T1000 (cell line): ENCODE measurements around the gene ADARB2.

Experiments
- DNase-seq: peaks from one replicate; lab custom pipeline; 2025; ENCODE audit warnings: mixed read lengths; lab: John Stamatoyannopoulos, UW

ADARB2 gene

DNA sequence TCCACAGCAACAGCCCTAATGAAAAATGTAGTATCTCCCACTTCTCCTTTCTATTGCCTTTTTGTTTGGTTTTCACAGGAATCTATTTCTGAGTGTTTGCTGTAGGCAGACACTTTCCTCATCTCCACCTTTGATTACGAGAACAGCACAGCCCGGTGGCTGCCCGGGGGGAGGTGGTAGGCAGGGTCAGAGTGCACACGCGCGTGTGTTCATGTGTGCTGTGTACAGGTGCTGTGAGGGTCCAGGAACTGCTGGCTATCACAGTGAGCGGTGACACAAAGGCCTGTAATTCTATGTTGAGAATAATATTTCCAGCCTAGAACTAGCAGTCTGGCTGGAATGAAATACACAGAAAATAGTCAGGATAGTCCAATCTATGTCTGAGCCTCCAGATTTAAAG, 212.8 kb downstream of the ADARB2 start:
- no peak for DNase-seq

DNA sequence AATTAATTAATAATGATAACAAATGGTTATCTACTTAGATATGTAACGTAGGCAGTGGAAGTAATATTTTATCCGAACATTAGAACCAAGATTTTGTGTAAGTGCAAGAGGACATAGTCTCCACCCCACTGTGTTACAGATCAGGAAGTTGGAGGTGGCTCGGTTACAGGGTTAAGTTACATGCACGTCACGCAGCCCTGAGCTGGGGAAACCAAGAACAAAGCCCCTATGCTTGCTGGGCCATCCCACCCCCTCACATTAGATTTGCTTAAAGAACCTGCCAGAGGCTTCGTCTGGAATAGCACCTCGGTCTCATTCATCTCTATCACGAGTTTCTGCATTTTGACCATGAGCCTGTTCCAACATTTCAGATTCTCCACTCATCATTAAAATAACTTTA, 214.1 kb downstream of the ADARB2 start:
- no peak for DNase-seq

DNA sequence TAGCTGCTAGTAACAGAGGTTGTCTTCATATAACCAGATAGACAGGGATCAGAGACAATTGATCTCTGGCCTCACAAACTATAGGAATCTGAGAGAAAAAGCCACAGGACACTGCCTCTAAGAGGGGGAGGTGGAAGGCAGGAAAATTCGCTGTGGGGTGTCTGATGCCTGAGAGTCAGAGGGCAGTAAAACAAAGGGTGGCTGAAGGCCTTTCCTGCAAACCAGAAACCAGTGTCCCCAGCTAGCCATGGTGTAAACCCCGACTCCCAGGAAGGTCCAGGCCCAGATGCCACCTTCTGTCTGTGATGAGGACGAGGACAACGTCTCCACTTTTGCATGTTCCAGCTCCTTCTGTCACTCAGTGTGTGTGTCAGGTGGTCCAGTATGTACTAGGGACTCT, 215.1 kb downstream of the ADARB2 start:
- no peak for DNase-seq

GRCh38 chr10:1521741-1522140, 215.6 kb downstream of the ADARB2 start:
- DNase-seq = no peak

DNA sequence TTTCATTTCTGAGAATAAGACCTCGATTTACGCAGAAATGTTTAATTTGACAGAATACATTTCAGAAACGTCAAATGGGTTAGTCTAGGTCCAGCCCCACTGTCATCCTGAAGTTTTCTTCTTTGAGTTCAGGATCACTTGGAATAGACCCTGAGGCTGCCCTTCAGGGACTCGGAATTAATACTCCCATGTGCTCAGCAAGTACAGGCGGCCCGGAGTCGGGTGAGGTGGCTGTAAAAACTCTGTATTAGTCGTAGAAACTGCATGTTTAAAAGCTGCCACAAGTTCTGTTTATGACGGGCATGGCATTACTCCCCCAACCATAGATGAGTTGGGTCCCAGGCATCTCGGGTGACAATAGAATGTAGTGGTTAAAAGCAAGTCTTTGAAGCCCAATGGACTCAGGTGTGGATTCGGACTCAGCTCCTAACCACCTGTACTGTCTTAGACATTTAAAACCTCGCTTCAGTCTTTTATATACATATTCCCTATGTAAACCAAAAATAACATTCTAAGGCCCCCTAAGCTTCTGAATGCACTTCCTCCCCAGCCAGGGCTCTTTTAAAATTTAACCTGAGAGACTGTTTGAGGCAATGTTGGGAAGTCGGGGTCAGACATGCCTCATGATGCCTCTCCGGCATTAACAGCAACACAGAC, 216.3 kb downstream of the ADARB2 start:
- DNase-seq = no peak

DNA sequence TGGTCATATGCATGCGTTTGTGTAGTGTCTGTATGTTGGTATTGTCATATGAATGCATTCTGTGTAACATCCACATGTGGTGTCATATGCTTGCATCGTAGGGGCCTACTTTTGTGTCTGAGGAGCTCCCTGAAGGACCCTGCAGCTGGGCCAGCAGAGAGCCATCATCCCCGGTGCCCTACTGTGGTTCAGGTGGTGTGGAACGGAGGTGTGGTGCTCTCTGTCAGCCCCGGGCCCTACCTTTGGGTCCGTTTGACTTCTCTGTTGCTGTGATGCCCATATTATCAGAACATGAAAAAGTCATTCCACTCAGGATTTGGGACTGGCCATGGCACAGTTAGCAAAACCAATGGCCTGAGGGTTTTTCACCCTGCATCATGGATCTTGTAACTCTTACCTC, 217.9 kb downstream of the ADARB2 start:
- DNase-seq = no peak

GRCh38 chr10:1517684-1518083, 219.6 kb downstream of the ADARB2 start:
- DNase-seq = no peak

- DNase-seq = no peak
Observed at GRCh38 chr10:1516492-1517165, 220.7 kb downstream of the ADARB2 start.

- no peak for DNase-seq
Observed at GRCh38 chr10:1515780-1516491, 221.4 kb downstream of the ADARB2 start.

DNA sequence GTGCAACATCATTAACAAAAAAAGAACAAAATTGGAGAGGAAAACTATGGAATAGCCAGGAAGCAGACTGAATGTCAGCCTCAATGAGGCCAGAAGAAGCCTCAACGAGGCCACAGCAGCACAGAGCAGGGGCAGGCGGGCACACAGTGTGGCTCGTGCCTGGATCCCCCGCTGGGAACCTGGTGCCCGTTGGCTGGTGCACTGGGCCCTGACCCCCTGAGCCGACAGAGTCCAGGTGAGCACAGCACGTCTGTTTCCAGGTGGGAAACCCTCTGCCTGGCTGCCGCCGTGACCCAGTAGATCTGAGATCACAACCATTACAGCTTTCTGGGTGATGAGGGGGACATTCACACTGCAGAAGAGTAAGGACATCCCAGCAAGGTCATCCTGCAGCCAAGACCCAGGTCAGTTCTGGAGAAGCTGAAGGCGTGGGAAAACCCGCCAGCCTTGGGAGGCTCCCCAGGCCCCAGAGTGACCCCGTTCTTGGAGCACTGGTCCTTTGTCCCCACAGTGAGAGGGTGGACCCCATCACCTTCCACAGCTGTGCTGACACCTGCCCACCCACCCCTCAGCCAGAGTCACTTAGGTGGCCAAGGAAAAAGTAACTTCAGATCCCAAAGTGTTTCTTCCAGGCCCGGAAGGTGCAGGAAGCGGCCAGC, 222.1 kb downstream of the ADARB2 start:
- DNase-seq = no peak

DNA sequence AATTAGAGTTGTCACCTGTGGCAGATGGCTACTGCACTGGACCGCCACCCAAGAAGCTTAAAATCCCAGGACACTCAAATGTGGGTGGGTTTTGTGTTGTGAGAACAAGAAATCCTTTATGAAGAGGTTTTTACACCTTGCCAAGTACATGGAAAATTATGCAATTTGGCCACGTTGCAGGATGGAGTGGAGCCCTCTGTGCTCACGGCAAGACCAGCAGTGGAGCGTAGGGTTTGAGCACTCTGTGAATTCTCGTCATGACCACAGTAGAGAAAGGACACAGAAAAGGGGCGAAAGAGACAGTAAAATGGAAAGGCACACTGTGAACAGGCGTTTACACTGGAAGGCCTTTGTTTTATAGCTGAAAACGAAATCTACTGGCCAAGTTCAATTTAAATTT, 222.6 kb downstream of the ADARB2 start:
- DNase-seq = no peak

DNA sequence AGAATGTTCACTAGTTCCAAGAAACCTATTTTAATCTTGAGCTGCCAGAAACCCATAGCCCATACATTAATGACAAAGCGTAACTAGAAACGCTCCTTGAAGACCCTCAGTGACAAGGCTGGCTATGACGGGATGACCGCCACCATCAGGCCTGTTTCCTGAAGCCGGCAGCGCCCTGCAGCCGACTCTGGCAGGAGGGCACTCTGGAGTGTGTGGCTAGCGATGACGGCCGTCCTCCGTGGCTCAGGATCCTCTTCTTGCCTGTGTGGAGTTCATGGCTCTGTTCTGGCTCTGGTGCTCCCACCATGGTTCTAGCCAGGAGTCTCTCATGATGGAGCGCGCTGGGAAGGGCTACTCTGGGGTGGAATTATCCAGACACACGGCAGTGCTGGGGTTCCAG, 224.1 kb downstream of the ADARB2 start:
- no peak for DNase-seq

- DNase-seq = no peak
Observed at GRCh38 chr10:1509011-1509530, 228.3 kb downstream of the ADARB2 start.

DNA sequence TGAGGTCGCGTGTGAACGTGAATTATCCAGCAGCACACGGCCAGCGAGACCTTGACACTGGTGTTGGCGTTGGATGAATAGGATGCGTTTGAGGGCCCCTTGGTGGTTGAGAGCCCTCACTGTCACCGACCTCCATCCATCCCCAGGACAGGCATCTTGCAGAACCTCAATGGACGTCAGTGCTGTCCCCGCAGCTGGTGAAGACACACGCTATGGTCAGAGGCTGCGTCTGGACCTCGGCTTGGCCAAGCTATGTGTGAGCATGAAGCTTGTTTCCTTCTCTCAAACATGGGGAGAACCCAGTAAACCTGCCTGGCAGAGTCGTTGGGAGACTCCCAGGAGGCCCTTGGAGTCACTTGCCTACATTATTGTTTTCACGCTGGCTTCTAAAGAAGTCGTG, 229.2 kb downstream of the ADARB2 start:
- DNase-seq = no peak

- DNase-seq = no peak
Observed at GRCh38 chr10:1507436-1507835, 229.9 kb downstream of the ADARB2 start.

GRCh38 chr10:1504940-1505339, 232.4 kb downstream of the ADARB2 start:
- DNase-seq = no peak

DNA sequence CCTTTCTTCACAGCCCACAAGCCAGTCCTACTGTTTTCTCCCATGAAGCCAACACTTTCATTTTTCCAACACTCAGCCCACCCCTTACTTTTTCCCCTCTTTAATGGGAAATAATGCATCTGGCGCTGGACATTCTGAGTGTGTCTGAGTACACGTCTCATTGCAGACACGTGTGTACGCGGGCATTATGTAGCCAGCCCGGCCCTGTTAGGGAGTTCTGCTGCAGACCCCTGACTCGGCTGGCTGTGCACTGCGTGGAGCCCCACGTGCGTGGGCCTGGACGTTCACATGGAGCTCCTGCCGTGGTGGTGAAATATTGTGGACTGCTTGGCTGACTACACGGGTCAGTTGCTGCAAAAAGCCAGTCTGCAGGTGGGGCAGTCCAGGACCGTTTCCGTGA, 233.0 kb downstream of the ADARB2 start:
- no peak for DNase-seq

- no peak for DNase-seq
Observed at GRCh38 chr10:1502451-1502850, 234.9 kb downstream of the ADARB2 start.

GRCh38 chr10:1499359-1499957, 237.9 kb downstream of the ADARB2 start:
- no peak for DNase-seq

GRCh38 chr10:1498746-1499358, 238.5 kb downstream of the ADARB2 start:
- DNase-seq = no peak

GRCh38 chr10:1495915-1496517, 241.3 kb downstream of the ADARB2 start:
- no peak for DNase-seq
